DOHH2 (cell line): Measurements from ENCODE around the gene DIPK2A.

Experiments used
- H3F3A ChIP-seq: fragments of 200-600 bp; sonication (generic), shearing (Covaris generic); 2 replicates; pipeline ENCODE4 v1.6.0; 2016; ENCODE audit warnings: antibody characterized with exemption, mild to moderate bottlenecking; ENCODE audit not compliant: control insufficient read depth, insufficient read depth
- H3K27ac ChIP-seq: fragments of 200-600 bp; sonication (generic); 2 replicates; pipeline ENCODE4 v1.5.1; 2014; ENCODE audit warnings: low read depth, mild to moderate bottlenecking, low read length, moderate library complexity
- H3K27me3 ChIP-seq: fragments of 200-600 bp; sonication (generic); 2 replicates; pipeline ENCODE4 v1.6.1; 2014; ENCODE audit warnings: mild to moderate bottlenecking, low read length, mixed read lengths; ENCODE audit not compliant: control insufficient read depth
- H3K36me3 ChIP-seq: fragments of 200-600 bp; sonication (generic); 2 replicates; pipeline ENCODE4 v1.6.1; 2014; ENCODE audit warnings: mild to moderate bottlenecking, low read length, moderate library complexity, mixed read lengths; ENCODE audit not compliant: control insufficient read depth
- H3K4me1 ChIP-seq: fragments of 200-600 bp; sonication (generic); 2 replicates; pipeline ENCODE4 v1.6.1; 2014; ENCODE audit warnings: mild to moderate bottlenecking, low read length, mixed read lengths; ENCODE audit not compliant: control insufficient read depth
- H3K4me2 ChIP-seq: fragments of 200-600 bp; sonication (generic); 2 replicates; pipeline ENCODE4 v1.6.0; 2014; ENCODE audit warnings: mild to moderate bottlenecking, low read length, moderate library complexity
- H3K4me3 ChIP-seq: fragments of 200-600 bp; sonication (generic); 2 replicates; pipeline ENCODE4 v1.5.1; 2014; ENCODE audit warnings: mild to moderate bottlenecking, low read length, mixed read lengths
- H3K79me2 ChIP-seq: fragments of 200-600 bp; sonication (generic); 2 replicates; pipeline ENCODE4 v1.6.1; 2014; ENCODE audit warnings: mild to moderate bottlenecking, low read length, mixed read lengths; ENCODE audit not compliant: control insufficient read depth
- H3K9me2 ChIP-seq: fragments of 200-600 bp; sonication (generic); replicated peaks from 2 replicates; pipeline ENCODE4 v1.6.1; 2014; ENCODE audit warnings: mild to moderate bottlenecking, low read length, mixed read lengths; ENCODE audit not compliant: control insufficient read depth
- H3K9me3 ChIP-seq: fragments of 200-600 bp; sonication (generic); 2 replicates; pipeline ENCODE4 v1.6.1; 2014; ENCODE audit warnings: antibody characterized with exemption, low read length, mixed read lengths; ENCODE audit not compliant: control insufficient read depth, insufficient read depth
- H4K20me1 ChIP-seq: fragments of 200-600 bp; sonication (generic); 2 replicates; pipeline ENCODE4 v1.6.0; 2014; ENCODE audit warnings: low read depth, mild to moderate bottlenecking, antibody characterized with exemption, low read length, moderate library complexity; ENCODE audit not compliant: control insufficient read depth, insufficient read depth
- EZH2phosphoT487 ChIP-seq: fragments of 200-600 bp; sonication (generic); IDR thresholded peaks from 2 replicates; pipeline ENCODE4 v1.6.1; 2017; ENCODE audit warnings: borderline replicate concordance, mild to moderate bottlenecking, antibody characterized with exemption, low read length, moderate library complexity, mixed read lengths
- TF ChIP-seq, protein P1 (sequence below): fragments of 200-600 bp; sonication (generic); IDR thresholded peaks from one replicate; pipeline ENCODE4 v1.5.1; 2014; ENCODE audit warnings: antibody characterized with exemption, mild to moderate bottlenecking, low read depth, low read length; ENCODE audit not compliant: poor library complexity, severe bottlenecking

The DIPK2A gene

DNA sequence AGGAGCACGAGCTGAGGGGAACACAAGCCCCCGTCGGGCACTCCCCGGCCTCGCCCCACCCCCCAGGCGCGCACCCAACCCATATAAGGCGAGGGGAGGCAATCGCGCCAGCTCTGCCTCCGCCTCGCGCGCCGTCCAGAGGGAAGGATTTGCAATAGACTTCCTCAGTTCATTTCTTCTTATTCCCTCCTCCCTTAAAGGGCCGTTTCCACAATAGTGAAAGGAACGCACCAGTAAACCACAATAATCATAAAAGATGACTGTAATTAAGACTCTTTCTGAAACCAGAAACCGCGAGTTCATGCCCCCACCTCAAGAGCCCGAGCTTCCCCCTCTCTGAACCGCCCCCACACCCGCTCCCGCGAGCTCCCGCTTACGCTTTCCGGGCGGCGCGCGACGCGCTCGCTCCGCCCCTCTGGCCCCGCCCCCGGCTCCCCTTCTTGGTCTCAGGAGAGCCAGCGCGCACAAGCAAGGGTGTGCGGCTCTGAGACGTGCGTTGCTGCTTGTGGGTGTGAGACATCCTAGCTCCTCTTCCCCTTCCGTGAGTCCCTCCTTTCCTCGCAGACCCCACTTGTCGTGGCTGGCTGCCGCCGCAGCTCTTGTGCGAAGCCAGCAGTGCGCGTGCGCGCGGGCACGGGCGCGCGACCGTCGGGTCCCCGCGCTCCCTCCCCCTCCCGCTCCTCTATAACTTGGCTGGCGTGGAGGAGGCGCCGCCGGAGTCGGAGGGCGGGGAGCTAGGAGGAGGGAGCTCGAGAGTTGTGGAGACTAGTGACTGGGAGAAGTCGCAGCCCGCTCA lies at the start of gene DIPK2A:
TSS of gene DIPK2A (plus strand) at position 465 of the 796 bp plus-strand sequence. CDS start 510 bp downstream, outside the sequence.
- Histone ChIP-seq H3K4me2 (peak within 1 kb of the TSS; percentile 82), H3K9me3 (no peaks in the 10 kb centered on the region)
- no peak for TF ChIP-seq EZH2phosphoT487
- TF ChIP-seq, protein P1, sequence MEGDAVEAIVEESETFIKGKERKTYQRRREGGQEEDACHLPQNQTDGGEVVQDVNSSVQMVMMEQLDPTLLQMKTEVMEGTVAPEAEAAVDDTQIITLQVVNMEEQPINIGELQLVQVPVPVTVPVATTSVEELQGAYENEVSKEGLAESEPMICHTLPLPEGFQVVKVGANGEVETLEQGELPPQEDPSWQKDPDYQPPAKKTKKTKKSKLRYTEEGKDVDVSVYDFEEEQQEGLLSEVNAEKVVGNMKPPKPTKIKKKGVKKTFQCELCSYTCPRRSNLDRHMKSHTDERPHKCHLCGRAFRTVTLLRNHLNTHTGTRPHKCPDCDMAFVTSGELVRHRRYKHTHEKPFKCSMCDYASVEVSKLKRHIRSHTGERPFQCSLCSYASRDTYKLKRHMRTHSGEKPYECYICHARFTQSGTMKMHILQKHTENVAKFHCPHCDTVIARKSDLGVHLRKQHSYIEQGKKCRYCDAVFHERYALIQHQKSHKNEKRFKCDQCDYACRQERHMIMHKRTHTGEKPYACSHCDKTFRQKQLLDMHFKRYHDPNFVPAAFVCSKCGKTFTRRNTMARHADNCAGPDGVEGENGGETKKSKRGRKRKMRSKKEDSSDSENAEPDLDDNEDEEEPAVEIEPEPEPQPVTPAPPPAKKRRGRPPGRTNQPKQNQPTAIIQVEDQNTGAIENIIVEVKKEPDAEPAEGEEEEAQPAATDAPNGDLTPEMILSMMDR, result no peak

GRCh38 chr3:143924522-143925285 lies 46.9 kb upstream of the DIPK2A start:
- Histone ChIP-seq H3K9me2 (no peaks in the 10 kb centered on the region), H4K20me1 (no peaks in the 10 kb centered on the region), H3K4me3 (no peak overlapping the region), H3K27ac (no peak overlapping the region), H3F3A (no peaks in the 10 kb centered on the region), H3K36me3 (no peaks in the 10 kb centered on the region), H3K4me2 (no peak overlapping the region), H3K4me1 (peaks cover 5% of the 10 kb centered on the region), H3K9me3 (no peaks in the 10 kb centered on the region), H3K27me3 (0 out of 2 replicates have a peak, but pooled peaks cover 5% of the 10 kb centered on the region), H3K79me2 (no peaks in the 10 kb centered on the region)
- TF ChIP-seq EZH2phosphoT487, result no peak
- TF ChIP-seq, protein P1, result no peak

More for the DNA sequence above, at the start of gene DIPK2A:
- Histone ChIP-seq H3K4me3 (peak within 1 kb of the TSS; percentile 99), H3K9me2 (no peaks in the 10 kb centered on the region), H3K79me2 (peaks cover 43% of the 10 kb centered on the region), H3K36me3 (peaks cover 15% of the 10 kb centered on the region), H4K20me1 (peaks cover 14% of the 10 kb centered on the region), H3K27me3 (no peaks in the 10 kb centered on the region), H3F3A (0 out of 2 replicates have a peak, but pooled peaks cover 3% of the 10 kb centered on the region), H3K4me1 (peaks cover 27% of the 10 kb centered on the region), H3K27ac (peak within 1 kb of the TSS; percentile 85)

DNA sequence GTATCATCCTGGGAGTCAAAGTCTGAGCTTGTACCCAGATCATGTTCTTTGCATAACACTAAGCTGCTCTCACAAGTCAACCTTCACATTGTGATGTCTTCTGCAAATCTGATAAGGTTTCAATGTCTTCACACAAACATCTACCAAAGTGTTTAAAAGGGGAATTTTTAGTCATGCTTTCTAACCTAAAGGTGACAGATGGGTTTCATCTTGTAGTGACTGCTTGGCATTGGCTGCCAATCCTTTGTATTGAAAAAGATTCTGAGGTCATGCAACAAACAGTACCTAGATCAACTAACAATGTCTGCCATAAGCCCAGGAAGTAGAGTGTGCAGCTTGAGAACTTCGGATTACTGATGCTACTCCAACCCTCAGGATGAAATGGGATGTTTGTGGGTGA lies 43.6 kb upstream of the DIPK2A start:
- TF ChIP-seq, protein P1, result no peak
- no peak for TF ChIP-seq EZH2phosphoT487
- Histone ChIP-seq H3K27ac (no peak overlapping the region), H3K9me3 (no peaks in the 10 kb centered on the region), H3K36me3 (no peaks in the 10 kb centered on the region), H3K9me2 (no peaks in the 10 kb centered on the region), H3K27me3 (0 out of 2 replicates have a peak, but pooled peaks cover 5% of the 10 kb centered on the region), H3K4me3 (no peak overlapping the region), H3K4me1 (no peaks in the 10 kb centered on the region), H3K79me2 (no peaks in the 10 kb centered on the region), H3F3A (no peaks in the 10 kb centered on the region), H3K4me2 (no peak overlapping the region), H4K20me1 (no peaks in the 10 kb centered on the region)
